ENCODE results near the gene HOMER2. TPM values are rescaled to one million over a fixed set of nuclear protein-coding genes. Genes with fewer than 3 reads are reported as not detected.

The HOMER2 gene
- total and polyA plus RNA-seq, 9 of the 15 experiments (the other 6 are each of a cell fraction or from before 2014, with no cell fraction given), result 0.13 to 0.47 (median 0.29) TPM; not detected in 1

DNA sequence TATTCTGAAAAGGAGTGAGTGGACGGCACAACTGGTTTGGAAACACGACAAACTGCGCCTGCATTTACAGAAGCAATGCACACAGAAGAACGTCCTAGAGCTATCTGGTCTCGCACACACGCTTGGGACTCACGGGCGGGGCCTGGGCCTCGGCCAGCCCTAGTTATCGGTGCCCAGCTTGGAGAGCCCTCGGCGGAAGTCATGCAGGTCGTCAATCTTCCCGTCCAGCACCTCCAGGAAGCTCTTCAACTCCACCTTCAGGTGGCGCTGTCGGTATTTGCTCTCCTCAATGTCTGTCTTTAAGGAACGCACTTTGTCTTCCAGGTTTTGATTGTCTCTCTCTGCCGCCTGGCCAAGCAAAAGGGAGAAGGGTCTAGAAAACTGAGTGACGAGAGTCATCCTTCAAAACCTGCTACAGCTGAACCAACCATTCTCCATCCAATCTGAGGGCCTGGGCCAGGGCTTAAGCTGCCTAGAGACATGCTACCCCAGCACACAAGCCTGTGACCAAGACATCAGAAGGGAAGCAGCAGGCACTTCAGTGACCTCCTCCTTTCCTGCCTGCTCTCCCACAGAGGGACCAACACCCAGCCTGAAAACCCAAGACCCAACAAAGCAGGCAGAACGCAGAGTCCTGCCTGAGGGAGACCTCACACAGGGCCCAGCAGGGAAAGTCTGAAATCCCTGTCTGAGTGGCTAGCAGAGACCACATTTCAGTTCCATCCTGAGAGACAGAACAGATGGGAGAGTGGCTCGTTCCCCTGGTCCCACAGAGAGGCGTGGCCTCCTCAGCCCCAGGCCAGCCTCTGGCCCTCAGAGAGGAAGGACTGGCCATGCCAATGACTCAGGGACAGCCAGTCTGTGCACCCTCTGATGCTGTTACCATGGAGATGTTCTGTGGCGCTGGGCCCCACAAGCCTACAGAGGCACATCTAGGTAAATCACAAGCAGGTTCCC, 102.7 kb downstream of the HOMER2 start (continued):
- TF ChIP-seq, protein P1, sequence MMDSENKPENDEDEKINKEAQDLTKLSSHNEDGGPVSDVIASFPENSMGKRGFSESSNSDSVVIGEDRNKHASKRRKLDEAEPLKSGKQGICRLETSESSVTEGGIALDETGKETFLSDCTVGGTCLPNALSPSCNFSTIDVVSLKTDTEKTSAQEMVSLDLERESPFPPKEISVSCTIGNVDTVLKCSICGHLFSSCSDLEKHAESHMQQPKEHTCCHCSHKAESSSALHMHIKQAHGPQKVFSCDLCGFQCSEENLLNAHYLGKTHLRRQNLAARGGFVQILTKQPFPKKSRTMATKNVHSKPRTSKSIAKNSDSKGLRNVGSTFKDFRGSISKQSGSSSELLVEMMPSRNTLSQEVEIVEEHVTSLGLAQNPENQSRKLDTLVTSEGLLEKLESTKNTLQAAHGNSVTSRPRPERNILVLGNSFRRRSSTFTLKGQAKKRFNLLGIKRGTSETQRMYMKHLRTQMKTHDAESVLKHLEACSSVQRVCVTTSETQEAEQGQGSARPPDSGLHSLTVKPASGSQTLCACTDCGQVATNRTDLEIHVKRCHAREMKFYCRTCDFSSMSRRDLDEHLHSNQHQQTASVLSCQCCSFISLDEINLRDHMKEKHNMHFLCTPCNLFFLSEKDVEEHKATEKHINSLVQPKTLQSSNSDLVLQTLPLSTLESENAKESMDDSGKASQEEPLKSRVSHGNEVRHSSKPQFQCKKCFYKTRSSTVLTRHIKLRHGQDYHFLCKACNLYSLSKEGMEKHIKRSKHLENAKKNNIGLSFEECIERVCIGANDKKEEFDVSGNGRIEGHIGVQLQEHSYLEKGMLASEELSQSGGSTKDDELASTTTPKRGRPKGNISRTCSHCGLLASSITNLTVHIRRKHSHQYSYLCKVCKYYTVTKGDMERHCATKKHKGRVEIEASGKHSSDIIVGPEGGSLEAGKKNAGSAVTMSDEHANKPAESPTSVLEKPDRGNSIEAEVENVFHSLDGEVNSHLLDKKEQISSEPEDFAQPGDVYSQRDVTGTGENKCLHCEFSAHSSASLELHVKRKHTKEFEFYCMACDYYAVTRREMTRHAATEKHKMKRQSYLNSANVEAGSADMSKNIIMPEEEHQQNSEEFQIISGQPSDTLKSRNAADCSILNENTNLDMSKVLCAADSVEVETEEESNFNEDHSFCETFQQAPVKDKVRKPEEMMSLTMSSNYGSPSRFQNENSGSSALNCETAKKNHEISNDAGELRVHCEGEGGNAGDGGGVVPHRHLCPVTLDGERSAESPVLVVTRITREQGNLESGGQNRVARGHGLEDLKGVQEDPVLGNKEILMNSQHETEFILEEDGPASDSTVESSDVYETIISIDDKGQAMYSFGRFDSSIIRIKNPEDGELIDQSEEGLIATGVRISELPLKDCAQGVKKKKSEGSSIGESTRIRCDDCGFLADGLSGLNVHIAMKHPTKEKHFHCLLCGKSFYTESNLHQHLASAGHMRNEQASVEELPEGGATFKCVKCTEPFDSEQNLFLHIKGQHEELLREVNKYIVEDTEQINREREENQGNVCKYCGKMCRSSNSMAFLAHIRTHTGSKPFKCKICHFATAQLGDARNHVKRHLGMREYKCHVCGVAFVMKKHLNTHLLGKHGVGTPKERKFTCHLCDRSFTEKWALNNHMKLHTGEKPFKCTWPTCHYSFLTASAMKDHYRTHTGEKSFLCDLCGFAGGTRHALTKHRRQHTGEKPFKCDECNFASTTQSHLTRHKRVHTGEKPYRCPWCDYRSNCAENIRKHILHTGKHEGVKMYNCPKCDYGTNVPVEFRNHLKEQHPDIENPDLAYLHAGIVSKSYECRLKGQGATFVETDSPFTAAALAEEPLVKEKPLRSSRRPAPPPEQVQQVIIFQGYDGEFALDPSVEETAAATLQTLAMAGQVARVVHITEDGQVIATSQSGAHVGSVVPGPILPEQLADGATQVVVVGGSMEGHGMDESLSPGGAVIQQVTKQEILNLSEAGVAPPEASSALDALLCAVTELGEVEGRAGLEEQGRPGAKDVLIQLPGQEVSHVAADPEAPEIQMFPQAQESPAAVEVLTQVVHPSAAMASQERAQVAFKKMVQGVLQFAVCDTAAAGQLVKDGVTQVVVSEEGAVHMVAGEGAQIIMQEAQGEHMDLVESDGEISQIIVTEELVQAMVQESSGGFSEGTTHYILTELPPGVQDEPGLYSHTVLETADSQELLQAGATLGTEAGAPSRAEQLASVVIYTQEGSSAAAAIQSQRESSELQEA (IDR thresholded peaks at IDR 0.05; ENCODE audit: low read depth), result no peak
- TF ChIP-seq RBFOX2 (IDR thresholded peaks at IDR 0.05; ENCODE audit: low read depth, low read length) (peak; percentile 73), NFATC3 (IDR thresholded peaks at IDR 0.05) (no peak), NR3C1 (CRISPR knock-in tag; IDR thresholded peaks at IDR 0.05) (no peak), RBM25 (IDR thresholded peaks at IDR 0.05; ENCODE audit: low read depth, low read length, severe bottlenecking) (no peak), ZNF3 (CRISPR knock-in tag; IDR thresholded peaks at IDR 0.05) (no peak)
- TF ChIP-seq, protein P2, sequence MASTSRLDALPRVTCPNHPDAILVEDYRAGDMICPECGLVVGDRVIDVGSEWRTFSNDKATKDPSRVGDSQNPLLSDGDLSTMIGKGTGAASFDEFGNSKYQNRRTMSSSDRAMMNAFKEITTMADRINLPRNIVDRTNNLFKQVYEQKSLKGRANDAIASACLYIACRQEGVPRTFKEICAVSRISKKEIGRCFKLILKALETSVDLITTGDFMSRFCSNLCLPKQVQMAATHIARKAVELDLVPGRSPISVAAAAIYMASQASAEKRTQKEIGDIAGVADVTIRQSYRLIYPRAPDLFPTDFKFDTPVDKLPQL (IDR thresholded peaks at IDR 0.05; ENCODE audit: extremely low read depth, insufficient read length), result no peak
- TF ChIP-seq, protein P3, sequence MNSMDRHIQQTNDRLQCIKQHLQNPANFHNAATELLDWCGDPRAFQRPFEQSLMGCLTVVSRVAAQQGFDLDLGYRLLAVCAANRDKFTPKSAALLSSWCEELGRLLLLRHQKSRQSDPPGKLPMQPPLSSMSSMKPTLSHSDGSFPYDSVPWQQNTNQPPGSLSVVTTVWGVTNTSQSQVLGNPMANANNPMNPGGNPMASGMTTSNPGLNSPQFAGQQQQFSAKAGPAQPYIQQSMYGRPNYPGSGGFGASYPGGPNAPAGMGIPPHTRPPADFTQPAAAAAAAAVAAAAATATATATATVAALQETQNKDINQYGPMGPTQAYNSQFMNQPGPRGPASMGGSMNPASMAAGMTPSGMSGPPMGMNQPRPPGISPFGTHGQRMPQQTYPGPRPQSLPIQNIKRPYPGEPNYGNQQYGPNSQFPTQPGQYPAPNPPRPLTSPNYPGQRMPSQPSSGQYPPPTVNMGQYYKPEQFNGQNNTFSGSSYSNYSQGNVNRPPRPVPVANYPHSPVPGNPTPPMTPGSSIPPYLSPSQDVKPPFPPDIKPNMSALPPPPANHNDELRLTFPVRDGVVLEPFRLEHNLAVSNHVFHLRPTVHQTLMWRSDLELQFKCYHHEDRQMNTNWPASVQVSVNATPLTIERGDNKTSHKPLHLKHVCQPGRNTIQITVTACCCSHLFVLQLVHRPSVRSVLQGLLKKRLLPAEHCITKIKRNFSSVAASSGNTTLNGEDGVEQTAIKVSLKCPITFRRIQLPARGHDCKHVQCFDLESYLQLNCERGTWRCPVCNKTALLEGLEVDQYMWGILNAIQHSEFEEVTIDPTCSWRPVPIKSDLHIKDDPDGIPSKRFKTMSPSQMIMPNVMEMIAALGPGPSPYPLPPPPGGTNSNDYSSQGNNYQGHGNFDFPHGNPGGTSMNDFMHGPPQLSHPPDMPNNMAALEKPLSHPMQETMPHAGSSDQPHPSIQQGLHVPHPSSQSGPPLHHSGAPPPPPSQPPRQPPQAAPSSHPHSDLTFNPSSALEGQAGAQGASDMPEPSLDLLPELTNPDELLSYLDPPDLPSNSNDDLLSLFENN (IDR thresholded peaks at IDR 0.05; ENCODE audit: low read depth in 2 of 2, low read length in 2 of 2), result peak in 1 of 2 experiments; percentile 94; a peak in 2 of 4 replicates
- TF ChIP-seq, protein P4, sequence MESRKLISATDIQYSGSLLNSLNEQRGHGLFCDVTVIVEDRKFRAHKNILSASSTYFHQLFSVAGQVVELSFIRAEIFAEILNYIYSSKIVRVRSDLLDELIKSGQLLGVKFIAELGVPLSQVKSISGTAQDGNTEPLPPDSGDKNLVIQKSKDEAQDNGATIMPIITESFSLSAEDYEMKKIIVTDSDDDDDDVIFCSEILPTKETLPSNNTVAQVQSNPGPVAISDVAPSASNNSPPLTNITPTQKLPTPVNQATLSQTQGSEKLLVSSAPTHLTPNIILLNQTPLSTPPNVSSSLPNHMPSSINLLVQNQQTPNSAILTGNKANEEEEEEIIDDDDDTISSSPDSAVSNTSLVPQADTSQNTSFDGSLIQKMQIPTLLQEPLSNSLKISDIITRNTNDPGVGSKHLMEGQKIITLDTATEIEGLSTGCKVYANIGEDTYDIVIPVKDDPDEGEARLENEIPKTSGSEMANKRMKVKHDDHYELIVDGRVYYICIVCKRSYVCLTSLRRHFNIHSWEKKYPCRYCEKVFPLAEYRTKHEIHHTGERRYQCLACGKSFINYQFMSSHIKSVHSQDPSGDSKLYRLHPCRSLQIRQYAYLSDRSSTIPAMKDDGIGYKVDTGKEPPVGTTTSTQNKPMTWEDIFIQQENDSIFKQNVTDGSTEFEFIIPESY (CRISPR knock-in tag; IDR thresholded peaks at IDR 0.05), result 0 out of 2 replicates have a peak, but pooled peaks have one; percentile 29

All from K562 (cell line).